Activated T-helper 1 cell treated with anti-CD3 and anti-CD28 coated beads, Interleukin-2, amount 50 U/mL, for 16 hours (primary cell): ENCODE measurements around the gene ACTR1B.
"Not testable (repeated sequence)": the region's sequence is repeated elsewhere in the genome, so short reads cannot be mapped to it uniquely, and the experiment has no call there.

Source experiments
- DNase-seq, 2 donors: peaks; one replicate each; pipeline ENCODE4 v3.0.0-alpha.2; 2020; ENCODE audit warnings: low read depth in 1 of 2, low spot score in 1 of 2

ACTR1B gene

GRCh38 chr2:97618939-97619827, 44.7 kb downstream of the ACTR1B start:
- DNase-seq, result not testable (repeated sequence)

DNA sequence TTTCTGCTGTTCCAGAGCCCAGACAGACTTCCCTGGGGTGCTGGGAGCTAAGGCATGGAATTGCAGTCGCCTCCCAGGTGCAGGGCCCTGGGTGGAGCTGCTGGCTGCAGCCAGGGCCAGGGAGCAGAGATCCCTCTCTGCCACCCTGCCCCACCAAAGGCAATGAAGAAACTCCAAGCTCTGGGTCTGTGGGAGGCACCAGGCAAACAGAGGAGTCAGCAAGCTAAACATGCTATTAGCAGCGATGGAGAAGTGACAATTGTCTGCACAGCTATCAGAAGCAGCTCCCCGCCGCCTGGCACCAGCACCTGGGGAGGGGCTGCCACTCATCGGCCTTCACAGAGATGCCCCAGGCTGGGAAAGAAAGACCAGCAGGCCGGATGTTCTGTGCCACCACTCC, 45.9 kb downstream of the ACTR1B start:
- no peak for DNase-seq

DNA sequence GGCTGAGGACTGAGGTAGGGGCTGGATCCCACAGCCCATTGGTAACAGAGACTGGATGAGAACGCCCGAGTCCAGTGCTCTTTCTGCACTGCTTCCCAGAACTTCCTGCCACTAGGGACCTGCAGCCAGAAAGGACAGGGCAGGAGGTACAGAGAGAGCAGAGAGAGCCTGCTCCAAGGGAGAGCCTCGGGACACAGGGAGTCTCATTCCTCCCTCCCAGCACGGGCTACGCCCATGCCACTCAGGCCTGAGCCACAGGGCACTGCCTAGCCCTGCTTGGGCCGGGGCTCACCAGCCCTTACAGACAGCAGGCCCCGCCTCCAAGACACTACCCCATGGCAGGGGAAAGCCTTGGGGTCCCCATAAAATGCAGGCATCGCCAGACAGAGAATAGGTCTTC, 48.1 kb downstream of the ACTR1B start:
- DNase-seq, result not testable (repeated sequence)

- not testable (repeated sequence) for DNase-seq
Measured at GRCh38 chr2:97611895-97612294, 51.9 kb downstream of the ACTR1B start.

GRCh38 chr2:97608745-97609144, 55.1 kb downstream of the ACTR1B start:
- not testable (repeated sequence) for DNase-seq
